GM19397 (cell line): ENCODE data around the gene MDP1.

Source experiments
- ATAC-seq: cut with Tn5 transposase; IDR thresholded peaks from one replicate; pipeline ENCODE4 v1.9.1; 2021; ENCODE audit warnings: mild to moderate bottlenecking, moderate library complexity; ENCODE audit not compliant: unreplicated experiment

Gene MDP1

DNA sequence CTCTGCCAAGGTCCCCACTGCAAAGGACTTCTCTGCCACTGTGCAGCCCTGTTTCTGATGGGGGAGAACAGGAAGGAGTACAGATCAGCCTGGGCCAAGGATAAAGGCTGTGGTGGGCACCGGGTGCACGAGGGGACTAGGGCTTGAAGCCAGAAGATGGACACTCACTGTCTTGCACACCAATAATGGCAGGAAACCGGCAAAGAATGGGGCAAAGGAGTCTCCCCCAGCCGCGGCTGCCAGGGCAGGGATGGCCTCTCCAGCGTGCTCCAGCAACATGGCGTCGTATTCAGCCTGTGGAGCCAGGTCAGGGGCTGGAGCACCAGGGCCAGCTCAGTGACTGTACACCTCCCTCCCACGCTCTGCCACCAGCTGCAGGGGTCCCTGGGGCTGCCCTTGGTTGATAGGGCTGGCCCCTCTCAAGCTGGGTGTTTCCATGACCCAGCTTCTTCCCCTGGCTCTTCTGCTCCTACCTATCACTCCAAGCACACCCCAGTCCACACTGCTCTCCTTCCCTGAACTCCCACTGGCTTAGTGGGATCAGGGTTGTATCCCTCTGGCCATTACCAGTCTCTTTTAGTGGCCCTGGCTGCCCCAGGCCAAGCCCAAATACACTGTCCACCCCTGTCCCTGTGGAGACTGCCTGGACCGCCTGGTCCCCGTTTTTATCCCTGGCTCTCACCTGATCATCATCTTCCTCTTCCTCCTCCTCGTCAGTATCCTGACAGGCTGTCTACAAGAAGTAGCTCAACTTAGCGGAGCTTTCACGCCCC is 33.6 kb downstream of the MDP1 start:
- no peak for ATAC-seq

- no peak for ATAC-seq
Measured at GRCh38 chr14:24181371-24182077, 34.3 kb downstream of the MDP1 start.

- no peak for ATAC-seq
Measured at GRCh38 chr14:24179961-24180796, 35.7 kb downstream of the MDP1 start.

- no peak for ATAC-seq
Measured at GRCh38 chr14:24179294-24179960, 36.4 kb downstream of the MDP1 start.

DNA sequence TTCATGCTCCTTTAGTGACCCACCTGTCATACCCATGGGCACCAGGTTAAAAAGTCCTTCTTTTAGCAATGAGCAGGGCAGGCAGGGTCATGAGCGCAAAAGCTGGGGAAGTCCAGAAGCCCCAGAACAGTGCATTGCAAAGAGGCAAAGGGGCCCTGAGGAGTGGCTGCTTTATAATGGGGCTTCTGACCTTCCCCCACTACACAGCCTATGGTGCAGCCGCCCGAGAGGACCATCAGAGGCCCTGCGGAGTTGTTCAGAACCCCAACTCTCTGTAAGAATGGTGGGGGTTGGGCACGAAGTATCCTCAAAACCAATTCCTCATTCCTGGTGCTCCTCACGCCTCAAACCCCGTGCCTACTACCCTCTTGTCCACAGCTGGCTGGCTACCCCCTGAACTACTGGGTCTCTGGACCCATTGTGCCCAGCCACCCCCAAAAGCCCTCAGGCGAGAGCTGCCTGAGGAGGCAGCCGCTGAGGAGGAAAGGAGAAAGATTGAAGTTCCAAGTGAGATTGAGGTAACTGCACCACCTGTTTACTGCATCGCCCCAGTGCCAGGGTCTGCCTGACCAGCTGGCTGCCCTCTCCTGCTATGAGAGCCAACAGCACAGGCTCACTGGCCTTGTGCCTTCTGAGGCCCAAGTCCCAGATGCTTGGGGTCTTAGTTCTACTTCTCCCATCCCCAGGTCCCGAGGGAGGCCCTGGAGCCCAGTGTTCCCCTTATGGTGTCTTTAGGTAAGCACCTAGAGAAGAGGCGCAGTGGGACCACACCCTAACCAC is 37.3 kb downstream of the MDP1 start:
- ATAC-seq = no peak

DNA sequence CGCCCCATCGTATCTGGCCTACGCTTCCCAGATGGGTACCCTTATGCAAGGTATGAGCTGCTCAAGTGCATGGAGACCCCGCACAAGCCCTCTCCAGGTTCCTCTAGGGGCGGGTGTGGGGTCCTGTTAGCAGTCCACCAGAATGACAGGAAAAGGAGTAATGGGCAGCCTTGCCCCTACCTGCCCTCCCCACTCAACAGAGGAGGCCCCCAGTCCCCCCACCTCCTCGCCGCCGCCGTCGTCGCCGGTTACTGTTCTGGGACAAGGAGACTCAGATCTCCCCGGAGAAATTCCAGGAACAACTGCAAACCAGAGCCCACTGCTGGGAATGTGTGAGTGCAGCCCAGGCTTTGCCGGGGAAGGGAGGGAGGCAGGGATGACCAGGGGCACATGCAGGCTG is 38.0 kb downstream of the MDP1 start:
- no peak for ATAC-seq

DNA sequence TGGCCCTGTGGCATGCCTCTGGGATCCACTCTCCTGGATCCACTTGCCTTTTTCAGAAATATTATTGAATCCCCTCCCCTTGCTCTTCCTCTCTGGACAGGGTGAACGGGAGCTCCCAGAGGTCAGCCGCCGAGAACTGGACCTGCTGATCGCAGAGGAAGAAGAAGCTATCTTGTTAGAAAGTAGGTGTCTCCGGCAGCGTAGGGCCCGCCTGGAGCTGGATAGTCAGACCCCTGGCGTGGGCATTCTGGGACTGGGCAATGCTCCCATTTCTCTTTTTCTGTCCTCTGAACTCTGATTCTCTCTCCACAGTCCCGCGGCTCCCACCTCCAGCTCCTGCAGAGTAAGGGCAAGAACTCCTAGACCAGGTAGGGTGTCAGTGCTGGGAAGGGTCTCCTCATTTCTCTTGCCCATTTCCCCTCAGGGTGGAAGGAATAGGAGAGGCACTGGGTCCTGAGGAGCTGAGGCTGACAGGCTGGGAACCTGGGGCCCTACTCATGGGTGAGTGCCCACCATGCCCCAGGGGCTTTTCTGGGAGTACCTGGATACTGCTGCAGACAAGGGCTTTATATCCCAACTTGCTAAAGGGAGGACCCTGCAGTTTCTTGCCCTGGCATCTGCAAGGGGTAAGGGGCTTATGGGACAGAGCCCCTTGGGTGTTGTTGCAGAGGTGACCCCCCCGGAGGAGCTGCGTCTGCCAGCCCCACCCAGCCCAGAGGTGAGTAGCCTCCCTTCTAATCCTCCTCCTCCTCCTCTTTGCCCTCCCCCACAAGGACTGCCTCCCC is 38.6 kb downstream of the MDP1 start:
- ATAC-seq = no peak

GRCh38 chr14:24176599-24176998 is 39.3 kb downstream of the MDP1 start:
- ATAC-seq = no peak

DNA sequence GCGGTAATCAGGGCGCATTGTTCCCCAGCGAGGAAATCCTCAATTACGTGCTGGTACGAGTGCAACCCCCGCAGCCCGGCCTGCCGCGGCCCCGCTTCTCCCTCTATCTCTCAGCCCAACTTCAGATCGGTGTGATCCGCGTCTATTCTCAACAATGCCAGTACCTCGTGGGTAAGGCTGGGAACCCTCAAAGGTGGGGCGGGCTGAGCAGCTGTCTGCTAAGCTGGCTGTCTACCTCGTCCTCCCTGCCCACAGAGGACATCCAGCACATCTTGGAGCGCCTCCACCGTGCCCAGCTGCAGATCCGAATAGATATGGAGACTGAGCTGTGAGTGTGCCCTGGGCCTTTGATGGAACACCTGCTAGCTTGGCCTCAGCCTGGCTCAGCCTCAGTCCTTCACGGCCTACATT is 43.0 kb downstream of the MDP1 start:
- ATAC-seq = no peak

DNA sequence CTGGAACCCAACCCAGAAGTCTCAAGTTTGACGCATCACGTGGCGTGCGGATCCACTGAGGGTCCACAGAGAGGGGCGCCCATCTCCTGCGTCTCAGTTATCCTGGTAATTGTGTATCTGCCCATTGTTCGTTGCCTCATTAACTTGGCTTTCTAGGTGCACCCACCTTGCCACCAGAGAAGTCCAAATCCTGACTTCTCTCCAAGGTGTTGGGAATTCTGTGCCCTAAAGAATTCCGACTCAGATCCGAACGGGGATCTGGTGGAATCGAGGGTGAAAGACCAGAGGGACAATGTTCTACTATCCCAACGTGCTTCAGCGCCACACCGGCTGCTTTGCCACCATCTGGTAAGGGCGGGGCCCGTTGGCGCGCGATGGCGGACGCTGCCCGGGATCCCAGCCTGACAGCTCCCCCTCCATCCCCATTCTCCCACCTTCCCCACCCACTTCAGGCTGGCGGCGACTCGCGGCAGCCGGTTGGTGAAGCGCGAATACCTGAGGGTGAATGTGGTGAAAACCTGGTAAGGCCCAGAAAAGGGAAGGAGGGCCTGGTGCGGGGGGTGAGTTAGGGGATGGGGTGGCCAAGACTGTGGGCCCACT is 43.5 kb downstream of the MDP1 start:
- no peak for ATAC-seq

GRCh38 chr14:24171422-24172260 is 44.2 kb downstream of the MDP1 start, which contains the start of gene REC8:
REC8 (plus strand) TSS chr14:24172080; CDS start chr14:24172553, 473 bp downstream.
- ATAC-seq = peak; percentile 81

GRCh38 chr14:24167469-24168114 is 48.3 kb downstream of the MDP1 start:
- ATAC-seq = no peak

DNA sequence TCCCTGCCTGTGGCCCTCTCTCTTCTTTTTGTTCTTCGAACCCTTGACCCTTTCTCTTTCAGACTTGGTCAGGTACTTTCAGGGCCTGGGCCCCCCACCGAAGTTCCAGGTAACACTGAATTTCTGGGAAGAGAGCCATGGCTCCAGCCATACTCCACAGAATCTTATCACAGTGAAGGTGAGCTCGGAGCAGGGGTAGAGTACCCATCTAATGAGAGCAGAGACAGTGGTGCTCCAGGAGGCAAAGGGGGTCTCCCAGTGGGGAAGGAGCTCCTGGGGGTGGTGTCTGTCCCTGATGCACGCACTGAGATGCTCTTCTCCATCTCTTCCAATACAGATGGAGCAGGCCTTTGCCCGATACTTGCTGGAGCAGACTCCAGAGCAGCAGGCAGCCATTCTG is 50.1 kb downstream of the MDP1 start:
- ATAC-seq = no peak

- ATAC-seq = no peak
Measured at GRCh38 chr14:24164518-24164991, 51.3 kb downstream of the MDP1 start.
